Measurements from ENCODE around the gene TNPO3. TPM values are rescaled to one million over a fixed set of nuclear protein-coding genes. Genes with fewer than 3 reads are reported as not detected.

TNPO3 gene
- total RNA-seq, 1 experiment from 2014 or later, result 59.2 TPM

DNA sequence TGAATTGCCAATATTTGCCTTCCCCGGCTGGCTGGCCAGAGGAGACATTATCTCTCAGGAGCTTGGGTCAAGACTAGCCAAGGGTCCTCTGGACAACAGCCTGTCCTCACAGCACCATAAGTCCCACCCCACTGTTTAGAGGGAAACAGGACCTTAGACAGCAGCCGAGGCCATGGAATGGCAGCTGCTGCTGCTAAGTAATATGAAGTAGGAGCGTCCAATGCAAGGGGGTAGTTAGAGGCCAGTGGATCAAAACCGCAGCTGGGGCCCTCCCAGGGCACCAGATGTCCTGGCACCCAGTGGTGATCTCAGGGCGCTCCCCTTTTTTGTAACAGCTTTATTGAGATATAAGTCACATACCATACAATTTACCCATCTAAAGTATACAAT is 131.5 kb downstream of the TNPO3 start:
- no peak for DNase-seq
- CTCF ChIA-PET, result no interaction called here

DNA sequence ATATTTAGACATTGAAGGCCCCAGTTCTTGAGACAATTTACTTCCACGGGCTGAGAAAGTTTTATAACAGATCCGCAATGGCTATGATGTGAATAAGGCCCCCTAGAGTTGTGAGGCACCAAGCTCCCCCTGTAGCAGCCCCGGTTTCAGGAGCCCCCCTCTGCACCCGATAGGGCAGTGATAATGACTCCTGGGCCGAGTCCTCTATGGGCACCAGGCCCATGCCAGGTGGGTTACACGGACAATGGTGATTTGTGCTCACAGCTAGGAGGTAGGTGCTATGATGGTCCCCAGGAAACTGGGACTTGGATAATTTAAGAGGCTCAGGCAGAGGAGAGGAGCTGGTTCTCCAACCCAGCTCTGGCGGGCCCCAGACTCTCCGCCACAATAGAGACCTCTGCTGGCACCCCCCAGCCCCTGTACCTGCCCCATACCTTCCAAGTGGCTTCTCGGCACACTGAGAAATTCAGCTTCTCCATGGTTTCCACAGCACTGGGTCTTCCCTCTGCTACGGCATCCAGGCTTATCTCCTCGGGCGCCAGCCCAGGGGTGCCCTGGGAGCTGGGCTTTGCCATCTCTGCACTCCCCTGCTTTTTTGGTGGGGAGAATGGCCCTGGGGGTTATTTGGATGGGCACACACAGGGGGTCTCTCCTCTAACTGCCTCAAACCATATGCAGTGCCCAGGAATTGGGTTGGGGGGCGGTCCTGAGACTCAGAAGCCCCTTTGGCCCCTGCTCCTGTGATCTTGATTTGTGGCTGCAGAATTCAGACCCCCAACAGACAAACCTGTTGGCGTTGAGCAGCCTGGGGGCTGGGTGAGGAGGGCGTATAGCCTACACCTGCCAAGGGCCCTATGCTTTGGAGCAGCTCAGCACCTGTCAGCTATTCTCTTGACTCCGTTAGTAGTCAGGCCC is 132.2 kb downstream of the TNPO3 start:
- no peaks in the 10 kb centered on the region for H3K36me3 ChIP-seq (ENCODE audit: low read depth)
- H3K27ac ChIP-seq, result no peak overlapping the region
- H3K4me3 ChIP-seq, result no peak overlapping the region
- no peaks in the 10 kb centered on the region for H3K9me2 ChIP-seq (ENCODE audit: insufficient read depth)
- TF ChIP-seq EZH2 (IDR thresholded peaks at IDR 0.05; ENCODE audit: low read depth), result no peak
- TF ChIP-seq, protein P1, sequence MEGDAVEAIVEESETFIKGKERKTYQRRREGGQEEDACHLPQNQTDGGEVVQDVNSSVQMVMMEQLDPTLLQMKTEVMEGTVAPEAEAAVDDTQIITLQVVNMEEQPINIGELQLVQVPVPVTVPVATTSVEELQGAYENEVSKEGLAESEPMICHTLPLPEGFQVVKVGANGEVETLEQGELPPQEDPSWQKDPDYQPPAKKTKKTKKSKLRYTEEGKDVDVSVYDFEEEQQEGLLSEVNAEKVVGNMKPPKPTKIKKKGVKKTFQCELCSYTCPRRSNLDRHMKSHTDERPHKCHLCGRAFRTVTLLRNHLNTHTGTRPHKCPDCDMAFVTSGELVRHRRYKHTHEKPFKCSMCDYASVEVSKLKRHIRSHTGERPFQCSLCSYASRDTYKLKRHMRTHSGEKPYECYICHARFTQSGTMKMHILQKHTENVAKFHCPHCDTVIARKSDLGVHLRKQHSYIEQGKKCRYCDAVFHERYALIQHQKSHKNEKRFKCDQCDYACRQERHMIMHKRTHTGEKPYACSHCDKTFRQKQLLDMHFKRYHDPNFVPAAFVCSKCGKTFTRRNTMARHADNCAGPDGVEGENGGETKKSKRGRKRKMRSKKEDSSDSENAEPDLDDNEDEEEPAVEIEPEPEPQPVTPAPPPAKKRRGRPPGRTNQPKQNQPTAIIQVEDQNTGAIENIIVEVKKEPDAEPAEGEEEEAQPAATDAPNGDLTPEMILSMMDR (conservative IDR thresholded peaks at IDR 0.05), result no peak
- no peak overlapping the region for H2AFZ ChIP-seq
- H3K27me3 ChIP-seq (ENCODE audit: insufficient read depth, low read depth), result peaks cover 19% of the 10 kb centered on the region
- H3F3A ChIP-seq (ENCODE audit: insufficient read depth, low read depth), result no peaks in the 10 kb centered on the region
- no peak for DNase-seq
- H4K20me1 ChIP-seq (ENCODE audit: insufficient read depth), result no peaks in the 10 kb centered on the region
- intact Hi-C loops (cut with micrococcal nuclease; ENCODE audit: unreplicated experiment), result no loop called here
- H3K79me2 ChIP-seq (ENCODE audit: low read depth), result no peaks in the 10 kb centered on the region
- H3K9me3 ChIP-seq (ENCODE audit: insufficient read depth, low read depth), result no peaks in the 10 kb centered on the region
- ChIA-PET POLR2A (ENCODE audit: unreplicated experiment) (interaction anchor here (0.6 kb wide), 3 partner anchors 10 to 420 kb away, joined by 4 to 9 read pairs (median 5); no protein-coding TSS in a partner anchor), CTCF (no interaction called here)
- BruUV-seq (replicated peaks), result no TSS peak
- peaks cover 5% of the 10 kb centered on the region for H3K4me1 ChIP-seq (replicated peaks; ENCODE audit: insufficient read depth)
- no peak overlapping the region for H3K4me2 ChIP-seq

More for the DNA sequence above, 131.5 kb downstream of the TNPO3 start:
- Histone ChIP-seq H3K4me1 (replicated peaks; ENCODE audit: insufficient read depth) (peaks cover 5% of the 10 kb centered on the region), H3K9me2 (ENCODE audit: insufficient read depth) (no peaks in the 10 kb centered on the region), H3K9me3 (ENCODE audit: insufficient read depth, low read depth) (no peaks in the 10 kb centered on the region), H3K4me3 (no peak overlapping the region), H3K36me3 (ENCODE audit: low read depth) (no peaks in the 10 kb centered on the region), H2AFZ (no peak overlapping the region), H3K4me2 (no peak overlapping the region), H3F3A (ENCODE audit: insufficient read depth, low read depth) (no peaks in the 10 kb centered on the region), H3K27ac (no peak overlapping the region), H4K20me1 (ENCODE audit: insufficient read depth) (no peaks in the 10 kb centered on the region), H3K27me3 (ENCODE audit: insufficient read depth, low read depth) (peaks cover 19% of the 10 kb centered on the region), H3K79me2 (ENCODE audit: low read depth) (no peaks in the 10 kb centered on the region)
- intact Hi-C loops (cut with micrococcal nuclease; ENCODE audit: unreplicated experiment), result no loop called here
- no TSS peak for BruUV-seq (replicated peaks)
- TF ChIP-seq, protein P1 (conservative IDR thresholded peaks at IDR 0.05), result no peak
- TF ChIP-seq EZH2 (IDR thresholded peaks at IDR 0.05; ENCODE audit: low read depth), result no peak
- POLR2A ChIA-PET (ENCODE audit: unreplicated experiment), result interaction anchor here (0.6 kb wide), 1 partner anchor 420 kb away, joined by 9 read pairs; no protein-coding TSS in a partner anchor

DNA sequence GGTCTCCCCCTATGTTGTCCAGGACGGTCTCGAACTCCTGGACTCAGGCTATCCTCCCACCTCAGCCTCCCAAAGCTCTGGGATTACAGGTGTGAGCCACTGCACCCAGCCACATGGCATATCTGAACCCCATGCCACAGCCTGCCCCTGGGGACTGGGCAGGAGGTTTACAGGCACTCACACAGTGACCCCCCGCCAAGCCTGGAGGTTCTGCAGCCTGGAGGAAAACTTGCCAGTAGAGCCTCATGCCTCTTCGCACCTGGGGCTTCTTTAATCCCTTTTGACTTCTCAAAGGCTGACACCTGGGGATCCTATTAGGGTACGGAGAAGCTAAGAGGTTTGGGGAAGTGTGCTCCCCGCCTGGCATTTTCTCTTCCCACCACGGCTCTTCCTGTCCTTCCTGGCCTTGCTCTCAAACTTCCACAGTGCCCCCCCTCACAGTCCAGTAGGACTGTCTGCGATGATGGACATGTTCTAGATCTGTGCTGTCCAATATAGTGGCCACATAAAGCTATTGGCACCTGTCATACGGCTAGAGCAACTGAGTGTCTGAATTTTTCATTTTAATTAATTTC is 133.0 kb downstream of the TNPO3 start:
- Histone ChIP-seq H3K9me3 (ENCODE audit: insufficient read depth, low read depth) (no peaks in the 10 kb centered on the region), H3K27ac (no peak overlapping the region), H4K20me1 (ENCODE audit: insufficient read depth) (no peaks in the 10 kb centered on the region), H3K9me2 (ENCODE audit: insufficient read depth) (no peaks in the 10 kb centered on the region), H3F3A (ENCODE audit: insufficient read depth, low read depth) (no peaks in the 10 kb centered on the region), H3K4me1 (replicated peaks; ENCODE audit: insufficient read depth) (peaks cover 5% of the 10 kb centered on the region), H3K36me3 (ENCODE audit: low read depth) (no peaks in the 10 kb centered on the region), H3K79me2 (ENCODE audit: low read depth) (no peaks in the 10 kb centered on the region), H3K4me3 (no peak overlapping the region), H2AFZ (no peak overlapping the region), H3K4me2 (no peak overlapping the region), H3K27me3 (ENCODE audit: insufficient read depth, low read depth) (peaks cover 19% of the 10 kb centered on the region)
- BruUV-seq (replicated peaks), result no TSS peak
- TF ChIP-seq, protein P1 (conservative IDR thresholded peaks at IDR 0.05), result no peak
- TF ChIP-seq EZH2 (IDR thresholded peaks at IDR 0.05; ENCODE audit: low read depth), result no peak
- no peak for DNase-seq
- intact Hi-C loops (cut with micrococcal nuclease; ENCODE audit: unreplicated experiment), result no loop called here
- ChIA-PET POLR2A (ENCODE audit: unreplicated experiment) (interaction anchor here (0.6 kb wide), 1 partner anchor 11 kb away, joined by 4 read pairs; no protein-coding TSS in a partner anchor), CTCF (no interaction called here)
